Astrocyte (in vitro differentiated cells and primary cell): ENCODE results near the gene PLCL1.

Experiments
- EZH2 ChIP-seq: IDR thresholded peaks from 2 replicates; pipeline ENCODE4 v1.6.1; 2012; ENCODE audit warnings: mild to moderate bottlenecking, low read length, inconsistent platforms; ENCODE audit not compliant: insufficient read depth
- TF ChIP-seq, protein P1 (sequence below): IDR thresholded peaks from 2 replicates; pipeline ENCODE4 v1.5.1; 2011; ENCODE audit warnings: low read depth, mild to moderate bottlenecking, inconsistent platforms, low read length, moderate library complexity; ENCODE audit not compliant: insufficient read depth

- TF ChIP-seq, protein P1, sequence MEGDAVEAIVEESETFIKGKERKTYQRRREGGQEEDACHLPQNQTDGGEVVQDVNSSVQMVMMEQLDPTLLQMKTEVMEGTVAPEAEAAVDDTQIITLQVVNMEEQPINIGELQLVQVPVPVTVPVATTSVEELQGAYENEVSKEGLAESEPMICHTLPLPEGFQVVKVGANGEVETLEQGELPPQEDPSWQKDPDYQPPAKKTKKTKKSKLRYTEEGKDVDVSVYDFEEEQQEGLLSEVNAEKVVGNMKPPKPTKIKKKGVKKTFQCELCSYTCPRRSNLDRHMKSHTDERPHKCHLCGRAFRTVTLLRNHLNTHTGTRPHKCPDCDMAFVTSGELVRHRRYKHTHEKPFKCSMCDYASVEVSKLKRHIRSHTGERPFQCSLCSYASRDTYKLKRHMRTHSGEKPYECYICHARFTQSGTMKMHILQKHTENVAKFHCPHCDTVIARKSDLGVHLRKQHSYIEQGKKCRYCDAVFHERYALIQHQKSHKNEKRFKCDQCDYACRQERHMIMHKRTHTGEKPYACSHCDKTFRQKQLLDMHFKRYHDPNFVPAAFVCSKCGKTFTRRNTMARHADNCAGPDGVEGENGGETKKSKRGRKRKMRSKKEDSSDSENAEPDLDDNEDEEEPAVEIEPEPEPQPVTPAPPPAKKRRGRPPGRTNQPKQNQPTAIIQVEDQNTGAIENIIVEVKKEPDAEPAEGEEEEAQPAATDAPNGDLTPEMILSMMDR = no peak
- TF ChIP-seq EZH2 = no peak
Observed at GRCh38 chr2:197925976-197926375, 121.6 kb downstream of the PLCL1 start.
